Stimulated activated CD8-positive, alpha-beta memory T cell treated with anti-CD3 and anti-CD28 coated beads, Interleukin-4, amount 100 ng/mL, for 48 hours (primary cell): ENCODE results near the gene LRMDA.

Experiments used
- DNase-seq: peaks from one replicate; pipeline ENCODE4 v3.0.0-alpha.2; 2020

Gene LRMDA

DNA sequence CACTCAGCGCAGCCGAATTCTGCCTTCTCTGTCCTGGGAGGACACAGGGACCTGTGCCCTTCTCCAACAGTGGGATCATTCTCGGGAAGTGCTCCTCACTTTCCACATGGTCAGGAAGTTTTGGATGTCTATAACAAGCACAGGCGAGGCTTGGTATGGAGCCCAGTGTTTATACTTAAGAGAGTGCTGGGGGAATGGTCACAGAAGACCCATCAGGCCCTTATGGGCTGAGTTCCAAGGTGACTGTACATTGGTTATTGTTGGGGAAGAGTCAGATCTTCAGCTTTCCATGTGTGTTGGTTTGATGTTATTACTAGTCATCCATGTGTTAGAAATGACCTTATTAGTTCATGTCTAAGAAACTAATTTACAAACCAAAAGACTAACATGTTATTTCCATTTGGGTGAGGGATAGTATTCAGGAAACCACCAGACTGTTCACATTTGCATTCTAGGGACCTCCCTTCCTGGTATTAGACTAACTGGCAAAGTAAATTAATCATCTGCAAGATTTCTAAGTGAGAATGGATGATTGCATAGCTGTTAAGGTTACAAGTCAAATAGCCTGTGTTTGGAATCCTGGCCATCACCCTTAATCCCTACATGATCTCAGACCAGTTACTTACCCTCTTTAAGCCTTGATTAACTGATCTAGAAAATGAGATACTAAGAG, 834.2 kb downstream of the LRMDA start:
- DNase-seq: no peak

DNA sequence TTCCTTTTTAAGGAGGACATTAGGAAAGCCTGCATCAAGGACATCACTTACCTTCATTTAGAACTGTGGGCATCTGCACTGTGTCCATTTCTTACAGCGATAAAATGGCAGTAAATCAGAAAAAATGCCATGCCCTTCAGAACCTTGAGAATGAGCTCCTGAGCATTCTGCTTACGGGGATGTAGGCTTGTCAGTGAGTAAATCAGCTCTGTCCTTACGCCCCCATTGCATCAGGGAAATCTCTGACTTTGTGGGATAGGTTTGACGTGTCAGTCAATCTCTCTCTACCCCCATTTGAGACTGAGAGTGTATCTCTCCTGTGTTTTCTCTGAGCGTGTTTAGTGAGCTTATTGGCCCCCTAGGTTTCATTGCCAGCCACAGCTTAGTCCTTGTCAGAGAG, 837.1 kb downstream of the LRMDA start:
- no peak for DNase-seq

DNA sequence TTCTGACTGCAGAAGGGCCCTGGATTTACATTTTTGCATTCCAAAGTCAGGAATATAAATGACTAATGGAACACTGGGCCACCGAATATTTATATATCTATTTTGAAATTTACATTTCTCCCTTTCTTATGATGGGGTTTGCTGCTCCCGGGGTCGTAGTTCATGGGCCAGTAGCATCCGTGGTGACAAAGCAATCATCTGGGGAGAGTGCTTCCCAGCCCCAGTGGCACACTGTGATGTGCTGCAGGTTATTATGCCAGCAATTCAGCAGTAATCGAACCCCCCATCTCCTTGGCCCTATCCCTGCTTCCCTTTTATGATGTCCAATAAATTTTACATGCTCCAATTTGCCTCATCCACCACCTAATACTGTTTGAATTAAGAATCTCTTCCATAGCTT, 837.5 kb downstream of the LRMDA start:
- DNase-seq: no peak

DNA sequence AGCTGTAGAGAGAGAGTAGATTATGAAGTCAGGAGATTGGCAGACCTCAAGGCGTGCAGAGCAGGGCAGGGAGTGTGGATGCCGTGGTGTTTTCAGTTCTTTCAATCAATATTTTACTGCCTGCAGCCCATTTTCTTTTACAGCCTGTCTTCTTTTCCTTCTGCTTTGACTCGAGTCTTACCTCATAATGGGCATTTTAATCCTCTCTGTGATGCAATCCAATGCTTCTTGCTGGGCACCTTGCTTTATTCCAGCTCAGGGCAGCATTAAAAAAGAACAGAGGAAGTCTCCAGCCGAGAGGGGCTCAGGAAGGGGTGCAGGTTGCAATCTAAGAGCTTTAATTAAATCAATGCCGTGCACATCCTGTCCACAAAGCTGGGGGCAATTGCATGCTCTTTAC, 839.0 kb downstream of the LRMDA start:
- DNase-seq: no peak

DNA sequence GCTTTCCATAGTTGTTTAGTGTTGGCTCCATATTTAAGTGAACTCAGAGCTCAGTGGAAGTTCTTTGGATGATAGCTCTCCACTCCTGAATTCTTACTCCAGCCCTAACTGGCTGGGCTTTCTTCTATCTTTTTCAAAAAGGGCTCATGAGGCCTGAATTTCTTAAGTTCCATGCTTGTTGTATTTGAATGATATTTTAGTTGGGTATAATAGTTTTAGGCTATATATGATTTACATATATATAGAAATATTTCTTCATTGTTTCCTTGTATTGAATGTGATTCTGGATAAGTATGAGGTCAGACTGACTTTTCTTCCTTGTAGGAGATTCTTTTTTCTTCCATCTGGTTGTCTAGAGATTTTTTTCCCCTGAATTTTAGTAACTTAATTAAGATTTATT, 843.5 kb downstream of the LRMDA start:
- DNase-seq: no peak

DNA sequence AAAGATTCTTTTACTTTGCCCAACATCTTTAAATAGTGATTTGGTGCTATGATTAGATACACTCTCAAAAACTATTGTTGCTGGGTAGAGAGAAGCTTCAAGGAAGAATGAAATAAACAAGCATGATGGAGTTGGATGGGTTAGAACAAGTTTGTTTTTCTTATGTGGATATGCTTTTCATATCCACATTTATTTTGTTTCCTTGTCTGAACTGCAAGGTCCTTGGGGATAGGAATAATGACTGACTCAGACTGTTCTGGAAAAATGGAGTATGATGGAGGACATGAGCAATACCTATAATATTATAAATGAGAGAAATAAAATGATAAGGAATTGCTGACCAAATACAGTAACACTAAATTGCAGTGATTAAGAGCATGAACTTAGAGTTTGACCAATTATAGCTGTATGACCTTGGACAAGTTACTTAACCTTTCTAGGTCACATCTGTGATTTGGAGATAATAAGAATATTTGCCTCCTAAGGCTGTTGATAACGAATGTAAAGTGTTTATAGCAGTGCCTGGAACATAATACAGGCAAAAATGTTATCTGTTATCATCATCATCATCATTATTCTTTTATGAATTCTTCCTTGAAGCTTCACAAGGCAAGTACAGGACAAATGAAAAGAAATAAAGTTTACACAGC, 847.5 kb downstream of the LRMDA start:
- DNase-seq: no peak

DNA sequence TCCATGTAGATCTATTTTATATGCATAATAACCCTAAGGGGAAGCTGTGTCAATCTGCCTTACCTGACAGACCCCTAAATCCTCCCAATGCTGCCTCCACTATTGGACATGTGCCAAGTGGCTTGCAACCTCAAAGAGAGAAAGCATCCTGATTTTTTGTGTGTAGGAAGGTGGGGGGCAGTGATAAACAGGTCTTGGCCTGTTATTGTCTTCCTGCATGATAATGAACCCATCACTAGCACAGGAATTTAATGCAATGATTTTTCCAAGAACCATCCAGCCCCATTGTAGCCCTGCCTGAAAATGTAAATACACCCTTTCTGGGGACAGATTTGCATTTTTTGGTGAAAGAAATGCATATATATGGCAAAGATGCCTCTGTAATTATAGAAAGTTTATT, 850.2 kb downstream of the LRMDA start:
- DNase-seq: no peak

DNA sequence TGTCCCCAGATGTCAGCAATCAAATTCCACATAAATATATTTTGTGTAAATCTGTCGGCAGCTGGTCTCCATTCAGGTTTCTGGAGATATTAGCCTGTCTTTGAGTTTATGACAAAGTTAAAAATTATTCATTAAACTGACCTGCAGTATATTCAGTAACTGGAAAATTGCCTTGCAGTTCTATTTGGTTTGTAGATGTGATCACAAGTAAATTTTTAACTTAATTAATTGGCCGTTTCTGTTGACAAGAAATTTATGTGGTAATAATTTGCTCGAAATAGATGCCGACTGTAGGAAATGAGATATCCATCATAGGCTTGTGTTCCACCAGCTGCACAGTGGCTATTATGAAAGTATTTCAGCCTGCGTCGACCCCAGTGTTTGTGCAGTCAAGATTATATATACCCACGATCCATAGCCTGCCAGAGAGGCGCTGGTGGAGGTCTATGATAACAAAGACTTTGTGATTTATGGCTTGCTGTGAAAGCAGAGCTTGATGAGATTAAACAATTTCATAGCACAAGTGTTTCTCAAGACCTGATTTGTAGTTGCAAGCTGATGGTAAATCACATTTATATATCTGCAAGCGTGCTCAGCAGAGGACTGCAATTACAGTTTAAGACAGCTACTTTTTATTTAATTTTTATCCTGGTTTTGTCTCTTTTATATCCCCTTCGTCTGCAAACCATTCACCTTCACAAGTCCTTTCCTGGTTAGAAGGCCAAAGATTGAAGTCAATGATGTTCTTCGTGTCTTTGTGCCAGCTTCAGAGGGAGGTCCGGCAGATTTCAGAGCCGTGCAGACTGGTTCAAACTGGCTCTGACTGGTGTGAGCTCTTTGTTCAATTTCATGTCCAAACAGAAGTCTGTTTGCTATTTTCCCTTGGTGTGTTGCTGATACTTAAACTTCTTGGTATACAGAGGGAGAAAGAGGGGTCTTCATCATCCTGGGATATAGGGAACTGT, 850.9 kb downstream of the LRMDA start:
- no peak for DNase-seq

DNA sequence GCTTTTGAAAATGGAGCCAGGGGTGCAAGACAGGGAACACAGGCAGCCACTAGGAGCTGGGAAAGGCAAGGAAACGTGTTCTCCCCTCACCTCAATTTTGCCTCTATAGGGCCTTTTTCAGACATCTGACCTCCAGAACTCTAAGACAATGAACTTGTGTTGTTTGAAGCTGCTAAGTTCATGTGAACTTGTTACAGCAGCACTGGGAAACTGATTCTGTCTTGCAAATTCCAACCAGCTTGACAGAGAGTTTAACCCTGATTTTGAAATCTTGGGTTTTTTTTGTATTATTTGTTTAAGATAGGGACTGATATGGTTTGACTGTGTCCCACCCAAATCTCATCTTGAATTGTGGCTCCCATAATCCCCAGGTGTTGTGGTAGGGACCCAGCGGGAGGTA, 852.9 kb downstream of the LRMDA start:
- DNase-seq: no peak

DNA sequence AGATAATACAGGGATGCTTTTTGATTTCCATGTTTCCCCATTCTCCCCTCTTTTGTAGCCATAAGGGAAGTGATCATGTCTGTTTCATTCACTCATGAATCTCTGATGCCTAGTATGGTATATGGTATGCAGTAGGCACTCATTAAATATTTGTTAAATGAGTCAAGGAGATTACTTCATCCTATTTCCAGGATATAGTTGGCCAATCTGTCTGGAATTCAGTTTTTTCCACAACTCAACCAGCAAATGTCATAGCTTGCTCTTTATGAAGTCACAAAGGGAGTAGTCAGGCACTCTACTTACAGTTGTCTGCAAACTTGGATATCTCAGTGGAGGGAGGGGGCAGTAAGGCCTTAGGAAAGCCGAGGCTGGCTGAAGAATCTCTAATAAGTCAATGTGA, 853.6 kb downstream of the LRMDA start:
- no peak for DNase-seq

DNA sequence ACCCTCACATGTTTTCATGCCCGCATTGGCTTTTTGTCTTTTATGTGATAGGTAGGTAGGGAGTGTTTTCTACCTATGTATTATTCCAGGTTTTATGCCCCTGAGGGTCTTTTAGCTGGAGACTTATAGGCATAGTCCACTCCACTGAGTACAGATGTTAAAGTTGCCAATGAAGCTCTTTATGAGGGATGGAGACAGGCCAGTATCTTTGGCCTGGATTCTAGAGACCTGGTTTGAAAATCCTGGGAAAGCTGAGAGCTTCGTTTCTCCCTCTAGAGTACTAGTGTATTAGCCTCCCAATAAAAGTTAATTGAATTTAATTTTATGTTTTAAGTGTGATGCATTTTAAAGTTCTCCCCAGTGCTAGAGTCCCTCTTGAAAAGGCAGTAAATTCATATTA, 854.1 kb downstream of the LRMDA start:
- no peak for DNase-seq

DNA sequence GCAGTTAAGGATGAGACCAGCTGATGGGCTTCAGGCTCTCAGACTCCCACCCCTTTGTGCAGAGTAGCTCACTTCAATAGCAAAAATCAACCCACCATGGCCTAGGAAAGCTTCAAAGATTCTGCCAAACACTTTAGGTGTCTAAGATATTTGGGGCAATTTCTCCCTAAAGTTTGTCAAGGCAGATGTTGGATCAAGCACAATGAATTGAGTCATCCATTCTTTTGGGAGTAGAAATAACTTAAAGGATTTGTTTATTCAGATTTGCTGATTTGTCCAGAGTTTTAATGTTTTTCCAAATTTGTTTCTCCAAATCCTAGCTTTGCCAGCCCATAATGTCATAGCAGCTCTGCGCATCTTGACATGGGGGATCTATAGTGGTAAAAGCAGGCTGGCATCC, 855.1 kb downstream of the LRMDA start:
- DNase-seq: no peak

DNA sequence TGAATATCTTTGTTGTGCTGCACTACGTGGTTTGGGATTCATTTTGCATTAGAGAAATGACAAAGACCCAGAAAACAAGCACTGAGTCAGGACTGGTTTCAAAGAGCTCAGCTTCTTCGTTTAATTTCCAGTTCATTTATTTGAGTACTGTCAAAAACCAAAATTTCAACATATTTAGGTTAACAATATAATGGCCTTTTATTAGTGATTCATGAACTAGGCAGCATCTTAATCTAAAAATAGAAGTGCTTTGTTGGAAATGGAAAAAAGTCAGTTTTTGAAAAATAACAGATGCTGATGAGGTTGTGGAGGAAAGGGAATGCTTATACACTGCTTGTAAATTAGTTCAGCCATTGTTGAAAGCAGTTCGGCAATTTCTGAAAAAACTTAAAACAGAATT, 856.4 kb downstream of the LRMDA start:
- DNase-seq: no peak

DNA sequence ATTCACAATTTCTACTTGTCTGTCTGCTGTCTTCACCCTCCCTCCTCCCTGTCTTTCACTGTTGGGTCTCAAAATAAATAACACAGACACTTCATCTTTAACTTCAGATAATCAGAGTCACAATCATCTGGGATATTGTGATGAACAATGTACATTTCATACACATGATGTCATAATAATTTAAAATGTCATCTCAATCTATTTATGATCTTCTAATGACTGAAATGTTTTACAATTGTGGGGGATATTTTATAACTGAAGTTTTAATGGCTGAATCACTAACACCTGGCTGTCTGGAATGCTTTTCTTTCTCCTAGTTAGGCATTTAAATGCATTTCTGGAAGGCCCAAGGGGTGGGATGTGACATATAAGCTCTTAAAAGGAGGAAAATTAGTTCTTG, 859.8 kb downstream of the LRMDA start:
- no peak for DNase-seq

DNA sequence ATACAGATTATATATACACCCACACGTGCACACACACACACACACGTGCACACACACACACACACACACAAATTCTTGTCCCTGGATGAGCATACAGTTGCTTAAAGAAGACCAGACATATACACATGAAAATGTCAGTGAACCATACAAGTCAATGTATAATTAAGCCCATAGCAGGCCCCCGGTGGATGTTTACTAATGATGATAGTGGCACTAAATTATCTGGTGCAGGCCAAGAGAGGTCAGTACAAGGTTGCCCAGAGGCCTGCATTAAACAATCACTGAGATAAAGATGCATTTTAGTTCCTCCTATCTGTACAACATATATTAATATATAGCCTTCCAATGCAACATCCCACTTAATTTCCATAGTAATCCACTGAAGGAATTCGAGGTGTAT, 860.5 kb downstream of the LRMDA start:
- no peak for DNase-seq

DNA sequence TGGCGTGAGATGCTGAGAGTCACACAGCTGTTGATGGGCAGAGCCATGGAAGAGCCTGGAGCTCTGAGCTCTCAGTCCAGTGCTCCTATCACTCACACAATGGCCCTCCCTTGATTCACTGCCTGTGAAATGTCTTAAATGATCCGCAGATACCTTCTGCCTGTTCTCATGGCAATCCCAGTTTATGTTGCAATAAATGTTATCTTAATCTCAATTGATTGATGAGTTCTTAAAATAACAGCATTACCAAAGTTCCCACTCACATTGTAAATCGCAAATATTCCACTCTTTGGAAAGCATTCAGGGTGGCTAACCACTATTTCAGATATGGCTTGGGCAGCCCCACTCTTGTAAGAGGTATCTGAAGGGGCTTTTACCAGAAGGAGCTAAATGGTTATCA, 865.5 kb downstream of the LRMDA start:
- no peak for DNase-seq

DNA sequence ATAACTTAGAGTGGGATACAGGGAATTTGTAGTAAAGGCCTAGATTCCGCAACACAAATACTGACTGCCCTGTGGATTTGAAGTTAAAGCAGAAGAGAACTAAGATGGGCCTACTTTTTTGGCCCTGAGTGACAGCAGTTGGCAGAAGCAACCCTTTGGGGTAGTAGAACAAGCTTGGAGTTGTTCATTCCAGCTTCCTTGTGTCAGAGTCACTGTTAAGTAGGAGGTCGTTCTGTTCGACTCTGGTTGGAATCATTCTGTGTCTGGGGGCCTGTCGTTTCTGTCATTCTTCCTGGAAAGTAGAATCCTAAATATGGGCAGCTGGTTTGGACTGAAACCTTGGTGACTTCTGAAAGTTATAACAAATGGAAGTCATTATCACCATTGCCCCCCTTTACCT, 865.9 kb downstream of the LRMDA start:
- DNase-seq: no peak

DNA sequence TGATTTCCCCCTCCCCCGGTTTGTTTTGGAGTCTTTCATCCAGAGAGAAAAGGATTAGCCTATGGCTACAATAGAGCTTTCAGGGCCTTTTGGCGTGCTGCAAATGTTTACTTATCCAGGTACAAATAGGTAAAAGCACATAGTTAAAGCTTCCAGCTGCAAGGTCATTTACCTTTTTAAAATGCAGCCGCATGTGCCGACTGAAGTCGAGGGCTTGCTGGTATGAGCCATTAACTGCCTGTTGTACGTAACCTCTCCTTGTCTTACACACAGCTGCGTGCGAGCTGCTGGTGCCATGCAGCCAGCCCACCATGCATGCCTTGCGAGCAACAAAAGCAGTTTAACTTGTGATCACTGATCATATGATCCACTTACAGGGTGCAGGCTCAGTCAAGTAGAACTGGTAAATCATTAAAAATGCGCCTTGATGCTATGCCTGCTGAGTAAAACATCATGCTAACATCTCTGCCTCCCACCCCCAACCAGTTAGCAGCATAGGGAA, 866.4 kb downstream of the LRMDA start:
- DNase-seq: no peak

DNA sequence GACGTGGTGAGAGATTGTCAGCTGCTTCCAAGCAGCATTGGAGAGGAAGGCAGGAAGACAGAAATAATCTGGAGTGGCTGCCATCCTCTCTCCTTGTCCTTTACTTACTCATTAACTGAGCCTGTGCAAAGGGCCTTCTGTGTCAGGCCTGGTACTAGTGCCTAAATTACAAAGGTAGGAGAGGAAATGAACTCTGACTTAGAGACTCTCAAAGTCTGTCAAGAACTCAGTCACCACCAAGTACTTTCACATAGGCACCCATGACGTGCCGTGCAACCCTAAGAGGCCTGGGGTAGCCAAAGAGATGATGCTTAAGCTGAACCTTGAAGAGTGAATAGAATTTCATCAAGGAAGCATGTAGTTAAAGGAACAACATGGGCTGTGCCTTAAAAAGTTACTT, 866.9 kb downstream of the LRMDA start:
- no peak for DNase-seq

DNA sequence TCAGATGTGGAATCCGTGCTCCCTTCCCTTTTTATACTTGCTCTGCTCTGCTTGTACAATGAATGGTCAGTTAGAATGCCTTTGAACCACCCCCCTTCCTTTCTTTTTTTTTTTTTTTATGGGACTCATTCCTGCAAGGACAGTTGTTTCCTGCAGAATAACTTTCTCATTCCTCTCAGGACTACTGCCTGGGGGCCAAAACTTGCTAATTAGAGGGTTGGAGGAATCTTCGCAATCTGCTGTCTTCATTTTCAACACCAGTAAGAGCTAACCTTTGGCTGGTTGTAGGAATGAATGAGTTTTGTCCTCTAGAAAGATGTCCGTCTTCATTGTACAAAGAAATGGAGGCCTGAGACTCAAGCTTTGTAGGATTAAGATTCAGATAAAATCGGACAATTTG, 868.1 kb downstream of the LRMDA start:
- DNase-seq: no peak

DNA sequence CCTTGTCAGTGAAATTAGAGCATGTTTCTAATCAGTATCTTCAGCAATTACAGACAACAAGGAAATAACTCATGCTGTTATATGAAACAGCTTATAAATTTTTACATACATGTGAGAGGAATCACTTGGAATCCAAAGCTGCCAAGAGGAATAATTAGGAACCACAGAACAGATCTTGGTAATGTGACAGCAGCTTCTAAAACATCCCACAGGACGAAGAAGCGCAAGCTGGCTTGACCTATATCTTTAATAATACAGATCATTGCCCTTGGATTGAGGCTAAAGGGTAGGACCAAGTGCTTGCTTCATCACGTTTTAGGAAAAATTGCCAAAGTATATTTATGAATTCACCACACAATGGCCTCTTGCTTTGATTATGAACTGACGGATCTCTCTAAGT, 869.8 kb downstream of the LRMDA start:
- DNase-seq: no peak

DNA sequence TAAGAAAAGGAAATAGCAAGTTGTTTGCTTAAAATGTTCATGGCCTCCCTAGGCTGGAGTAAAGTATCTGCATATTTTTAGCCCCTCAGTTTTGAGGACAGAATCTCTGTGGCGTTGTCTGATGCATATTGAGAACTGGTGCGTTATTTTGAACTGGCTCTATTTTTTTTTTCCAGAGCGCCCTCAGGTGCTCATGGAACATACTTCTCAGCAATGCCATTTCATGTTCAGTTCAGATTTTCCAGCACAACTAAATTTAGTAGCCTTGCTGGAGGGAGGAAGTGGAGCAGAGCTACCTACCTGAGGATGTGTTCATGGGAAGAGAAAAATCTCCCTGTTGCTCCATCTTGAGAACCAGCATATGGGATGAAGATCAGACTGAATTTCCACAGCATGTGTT, 870.5 kb downstream of the LRMDA start:
- no peak for DNase-seq

DNA sequence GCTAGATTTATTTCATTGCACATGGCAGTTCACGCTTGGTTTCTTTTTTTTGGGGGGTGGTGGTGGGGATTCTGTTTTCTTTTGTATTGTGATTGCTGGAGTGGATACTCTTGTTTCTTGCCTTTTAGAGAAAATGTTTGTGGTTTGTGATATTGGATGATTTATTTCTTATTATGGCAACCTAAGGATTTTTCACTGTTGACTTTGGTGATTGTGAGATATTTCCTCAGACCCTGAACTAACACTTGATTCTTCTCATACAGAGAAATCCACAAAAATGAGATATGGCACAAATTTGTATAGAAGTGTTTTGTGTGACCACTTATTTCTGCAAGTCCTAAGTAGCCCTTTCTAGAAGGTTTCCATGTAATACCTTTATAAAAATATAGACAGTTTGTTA, 871.1 kb downstream of the LRMDA start:
- DNase-seq: no peak
